ENCODE measurements around the gene ACAP1.

DNA sequence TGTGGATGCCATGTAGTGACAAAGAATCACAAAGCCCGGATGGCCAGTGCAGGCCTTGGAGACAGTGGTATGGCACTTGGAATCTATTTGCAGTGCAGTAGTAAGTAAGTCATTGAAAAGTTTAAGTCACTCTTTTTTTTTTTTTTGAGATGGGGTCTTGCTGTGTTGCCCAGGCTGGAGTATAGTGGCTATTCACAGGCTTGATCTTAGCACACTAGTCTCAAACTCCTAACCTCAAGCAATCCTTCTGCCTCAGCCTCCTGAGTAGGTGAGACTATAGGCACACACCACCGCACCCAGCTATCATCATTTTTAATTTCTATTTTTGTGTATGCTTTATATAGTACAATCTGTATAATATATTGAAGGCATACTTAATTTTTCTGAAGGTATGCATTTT, 62.3 kb downstream of the ACAP1 start:
- TF ChIP-seq ELF4 (IDR thresholded peaks at IDR 0.05) (no peak), NFRKB (IDR thresholded peaks at IDR 0.05) (no peak), FOXA1 (IDR thresholded peaks at IDR 0.05) (no peak), HDGF (IDR thresholded peaks at IDR 0.05; ENCODE audit: borderline replicate concordance) (no peak), FOXM1 (IDR thresholded peaks at IDR 0.05; ENCODE audit: borderline replicate concordance) (no peak), SP1 (IDR thresholded peaks at IDR 0.05) (no peak)

All from HEK293T (cell line).